ES-I3 (cell line): Measurements from ENCODE around the gene USP26.
"Not testable (repeated sequence)": the region's sequence is repeated elsewhere in the genome, so short reads cannot be mapped to it uniquely, and the experiment has no call there.

Experiments used
- H3K36me3 ChIP-seq: 2 replicates; pipeline ENCODE4 v1.6.1; 2013; ENCODE audit warnings: mild to moderate bottlenecking, low read length, control low read depth, moderate library complexity; ENCODE audit not compliant: insufficient read depth
- H3K4me1 ChIP-seq: 2 replicates; pipeline ENCODE4 v1.6.1; 2013; ENCODE audit warnings: mild to moderate bottlenecking, control low read depth, low read length; ENCODE audit not compliant: insufficient read depth
- H3K9ac ChIP-seq: 2 replicates; pipeline ENCODE4 v1.6.1; 2013; ENCODE audit warnings: low read depth, mild to moderate bottlenecking, low read length, moderate library complexity
- H3K9me3 ChIP-seq: 2 replicates; pipeline ENCODE4 v1.6.1; 2013; ENCODE audit warnings: mild to moderate bottlenecking, low read length, moderate library complexity; ENCODE audit not compliant: control insufficient read depth, insufficient read depth

USP26 gene

GRCh38 chrX:132986556-132986955, 110.4 kb downstream of the USP26 start:
- Histone ChIP-seq H3K9me3 (no peaks in the 10 kb centered on the region), H3K4me1 (peaks cover 8% of the 10 kb centered on the region; the same call in 1 of the 2 replicates), H3K36me3 (no peaks in the 10 kb centered on the region)

GRCh38 chrX:132984058-132984650, 112.8 kb downstream of the USP26 start:
- H3K4me1 ChIP-seq: peaks cover 8% of the 10 kb centered on the region; the same call in 1 of the 2 replicates
- no peaks in the 10 kb centered on the region for H3K9me3 ChIP-seq
- no peak overlapping the region for H3K9ac ChIP-seq
- no peaks in the 10 kb centered on the region for H3K36me3 ChIP-seq

More at GRCh38 chrX:132986556-132986955, 110.4 kb downstream of the USP26 start:
- H3K9ac ChIP-seq: no peak overlapping the region

GRCh38 chrX:132983496-132983895, 113.4 kb downstream of the USP26 start:
- H3K4me1 ChIP-seq: peaks cover 8% of the 10 kb centered on the region; the same call in 1 of the 2 replicates
- no peak overlapping the region for H3K9ac ChIP-seq
- no peaks in the 10 kb centered on the region for H3K36me3 ChIP-seq
- H3K9me3 ChIP-seq: no peaks in the 10 kb centered on the region

GRCh38 chrX:132980035-132980434, 116.9 kb downstream of the USP26 start:
- not testable (repeated sequence) for H3K36me3 ChIP-seq, H3K9ac ChIP-seq, H3K9me3 ChIP-seq, H3K4me1 ChIP-seq
